K562 (cell line): ENCODE data around the gene RHOBTB3. TPM values are rescaled to one million over a fixed set of nuclear protein-coding genes. Genes with fewer than 3 reads are reported as not detected.

ENCODE experiments used
- DIDO1 ChIP-seq: fragments of 450-650 bp; IDR thresholded peaks from 2 replicates; pipeline ENCODE4 v1.6.1; 2016; ENCODE audit warnings: low read depth, missing biosample characterization, missing genetic modification characterization
- GATAD2A ChIP-seq: fragments of 450-650 bp; IDR thresholded peaks from 2 replicates; pipeline ENCODE4 v1.6.1; 2017
- HNRNPH1 ChIP-seq: fragments of 200-400 bp; formaldehyde crosslinking; optimal IDR thresholded peaks from 2 replicates; pipeline ENCODE3; 2017; ENCODE audit warnings: low read depth, mild to moderate bottlenecking, low read length, moderate library complexity
- HNRNPLL ChIP-seq: fragments of 200-400 bp; formaldehyde crosslinking; IDR thresholded peaks from 2 replicates; pipeline ENCODE4 v1.6.1; 2017; ENCODE audit warnings: low read length, low read depth, mild to moderate bottlenecking; ENCODE audit not compliant: poor library complexity, severe bottlenecking
- OTX1 ChIP-seq: fragments of 450-650 bp; formaldehyde crosslinking; IDR thresholded peaks from 2 replicates; pipeline ENCODE4 v1.4.0; 2022; ENCODE audit warnings: mild to moderate bottlenecking
- POLR3A ChIP-seq: IDR thresholded peaks from 2 replicates; pipeline ENCODE4 v1.6.1; 2011; ENCODE audit warnings: borderline replicate concordance, mild to moderate bottlenecking, moderate library complexity; ENCODE audit not compliant: insufficient read length, insufficient read depth; ENCODE audit errors: extremely low read depth
- ZNF133 ChIP-seq: fragments of 250-450 bp; sonication (Bioruptor Pico); IDR thresholded peaks from 2 replicates; pipeline ENCODE4 v1.4.0; 2020; ENCODE audit warnings: mild to moderate bottlenecking
- ZNF143 ChIP-seq: sonication (generic); formaldehyde crosslinking; IDR thresholded peaks from 2 replicates; pipeline ENCODE4 v1.9.0; 2022; ENCODE audit warnings: mild to moderate bottlenecking, missing genetic modification reagents
- ZNF324 ChIP-seq: fragments of 250-450 bp; sonication (Bioruptor Pico); IDR thresholded peaks from 2 replicates; pipeline ENCODE4 v1.4.0; 2020; ENCODE audit warnings: mild to moderate bottlenecking
- ZNF347 ChIP-seq: fragments of 450-650 bp; formaldehyde crosslinking; IDR thresholded peaks from 2 replicates; pipeline ENCODE4 v1.4.0; 2020; ENCODE audit warnings: low read depth, mild to moderate bottlenecking, moderate library complexity
- ZNF551 ChIP-seq: fragments of 250-450 bp; sonication (Bioruptor Pico); IDR thresholded peaks from 2 replicates; pipeline ENCODE4 v1.5.0; 2021; ENCODE audit warnings: mild to moderate bottlenecking, moderate library complexity
- ZNF695 ChIP-seq: fragments of 450-650 bp; formaldehyde crosslinking; IDR thresholded peaks from 2 replicates; pipeline ENCODE4 v1.4.0; 2020; ENCODE audit warnings: mild to moderate bottlenecking, moderate library complexity
- polyA plus RNA-seq, 8 experiments: library from polyadenylated mRNA; depleted of rRNA in 4 of 8; stranded (reverse) in 5 of 8; unstranded in 3 of 8; fragments of >200 nt; fragmentation: Nextera tagmentation in 2 of 8; fragmentation: Illumina TruSeq in 1 of 8; extraction: Ambion mirVana in 2 of 8; extraction: Trizol in 1 of 8; gene quantifications; 2 replicates each; pipeline versions ENCODE4 v1.2.1 to v1.2.3, GENCODE V29; 2011 to 2014; ENCODE audit warnings: inconsistent platforms in 1 of 8, missing spikeins in 1 of 8
- total RNA-seq, 7 experiments: library from RNA; depleted of rRNA in 6 of 7; stranded (reverse); fragments of >200 nt in 6 of 7; fragmentation: Illumina TruSeq in 2 of 7; extraction: Trizol in 2 of 7; gene quantifications; 2 replicates each; pipeline versions ENCODE4 v1.2.1 to v1.2.3, GENCODE V29; 2011 to 2021; ENCODE audit warnings: low replicate concordance in 1 of 7
- TF ChIP-seq, protein P1 (sequence below): IDR thresholded peaks from 3 replicates; pipeline ENCODE4 v1.6.1; 2011; ENCODE audit warnings: borderline replicate concordance, mild to moderate bottlenecking; ENCODE audit not compliant: insufficient read length, insufficient read depth
- TF ChIP-seq, protein P2 (sequence below): IDR thresholded peaks from 2 replicates; pipeline ENCODE4 v1.6.1; 2011; ENCODE audit warnings: borderline replicate concordance, low read depth, mild to moderate bottlenecking, moderate library complexity, low read length; ENCODE audit not compliant: insufficient read depth, poor library complexity, severe bottlenecking

Gene RHOBTB3
- total and polyA plus RNA-seq, 9 of the 15 experiments (the other 6 are each of a cell fraction or from before 2014, with no cell fraction given) = 39.7 to 143 (median 115) TPM

DNA sequence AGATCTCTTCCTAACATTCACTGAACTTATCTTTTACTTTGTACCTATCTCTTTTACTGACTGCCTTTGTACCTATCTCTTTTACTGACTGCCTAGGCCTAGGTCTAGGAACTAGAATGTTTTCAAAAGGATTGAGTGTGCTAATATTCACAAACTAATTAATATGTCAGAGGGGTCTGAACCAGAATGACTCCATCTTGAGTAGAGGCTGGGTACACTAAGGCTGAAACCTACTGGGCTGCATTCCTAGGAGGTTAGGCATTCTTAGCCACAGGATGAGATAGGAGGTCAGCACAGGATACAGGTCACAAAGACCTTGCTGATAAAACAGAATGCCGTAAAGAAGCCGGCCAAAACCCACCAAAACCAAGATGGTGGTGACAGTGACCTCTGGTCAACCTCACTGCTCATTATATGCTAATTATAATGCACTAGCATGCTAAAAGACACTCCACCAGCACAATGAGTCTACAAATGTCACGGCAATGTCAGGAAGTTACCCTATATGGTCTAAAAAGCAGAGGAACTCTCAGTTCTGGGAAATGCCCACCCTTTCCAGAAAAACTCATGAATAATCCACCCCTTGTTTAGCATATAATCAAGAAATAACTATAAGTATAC, 2.5 kb upstream of the RHOBTB3 start (continued):
- peak; percentile 96 for TF ChIP-seq ZNF551
- no peak for TF ChIP-seq HNRNPLL
- peak; percentile 98 for TF ChIP-seq ZNF133
- TF ChIP-seq, protein P1, sequence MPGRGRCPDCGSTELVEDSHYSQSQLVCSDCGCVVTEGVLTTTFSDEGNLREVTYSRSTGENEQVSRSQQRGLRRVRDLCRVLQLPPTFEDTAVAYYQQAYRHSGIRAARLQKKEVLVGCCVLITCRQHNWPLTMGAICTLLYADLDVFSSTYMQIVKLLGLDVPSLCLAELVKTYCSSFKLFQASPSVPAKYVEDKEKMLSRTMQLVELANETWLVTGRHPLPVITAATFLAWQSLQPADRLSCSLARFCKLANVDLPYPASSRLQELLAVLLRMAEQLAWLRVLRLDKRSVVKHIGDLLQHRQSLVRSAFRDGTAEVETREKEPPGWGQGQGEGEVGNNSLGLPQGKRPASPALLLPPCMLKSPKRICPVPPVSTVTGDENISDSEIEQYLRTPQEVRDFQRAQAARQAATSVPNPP = no peak
- no peak for TF ChIP-seq HNRNPH1
- TF ChIP-seq ZNF143 = no peak
- TF ChIP-seq, protein P2, sequence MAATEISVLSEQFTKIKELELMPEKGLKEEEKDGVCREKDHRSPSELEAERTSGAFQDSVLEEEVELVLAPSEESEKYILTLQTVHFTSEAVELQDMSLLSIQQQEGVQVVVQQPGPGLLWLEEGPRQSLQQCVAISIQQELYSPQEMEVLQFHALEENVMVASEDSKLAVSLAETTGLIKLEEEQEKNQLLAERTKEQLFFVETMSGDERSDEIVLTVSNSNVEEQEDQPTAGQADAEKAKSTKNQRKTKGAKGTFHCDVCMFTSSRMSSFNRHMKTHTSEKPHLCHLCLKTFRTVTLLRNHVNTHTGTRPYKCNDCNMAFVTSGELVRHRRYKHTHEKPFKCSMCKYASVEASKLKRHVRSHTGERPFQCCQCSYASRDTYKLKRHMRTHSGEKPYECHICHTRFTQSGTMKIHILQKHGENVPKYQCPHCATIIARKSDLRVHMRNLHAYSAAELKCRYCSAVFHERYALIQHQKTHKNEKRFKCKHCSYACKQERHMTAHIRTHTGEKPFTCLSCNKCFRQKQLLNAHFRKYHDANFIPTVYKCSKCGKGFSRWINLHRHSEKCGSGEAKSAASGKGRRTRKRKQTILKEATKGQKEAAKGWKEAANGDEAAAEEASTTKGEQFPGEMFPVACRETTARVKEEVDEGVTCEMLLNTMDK = no peak
- TF ChIP-seq POLR3A = no peak
- peak; percentile 99 for TF ChIP-seq GATAD2A
- peak; percentile 98 for TF ChIP-seq ZNF347 (CRISPR knock-in tag)
- peak; percentile 98 for TF ChIP-seq DIDO1
- TF ChIP-seq ZNF324 (CRISPR knock-in tag) = peak; percentile 96
- TF ChIP-seq ZNF695 (CRISPR knock-in tag) = peak; percentile 99
- TF ChIP-seq OTX1 (CRISPR knock-in tag) = peak; percentile 99
